Keratinocyte (primary cell): ENCODE measurements around the gene IL19. TPM values are rescaled to one million over a fixed set of nuclear protein-coding genes. Genes with fewer than 3 reads are reported as not detected.

ENCODE experiments used
- DNase-seq: peaks from one replicate; pipeline ENCODE4 v3.0.0-alpha.2; 2011; ENCODE audit warnings: low read depth, missing footprints, low spot score
- FAIRE-seq: peaks from 2 replicates; lab custom pipeline; 2011; peaks lifted over from hg19 to GRCh38; lab: Jason Lieb, UNC
- H2AFZ ChIP-seq: 2 replicates; pipeline ENCODE4 v1.6.0; 2012; ENCODE audit warnings: low read length, control low read depth, inconsistent platforms; ENCODE audit not compliant: control insufficient read depth
- H3K27ac ChIP-seq: 2 replicates; pipeline ENCODE4 v1.5.1; 2011; ENCODE audit warnings: low read length; ENCODE audit not compliant: control insufficient read depth, insufficient read depth
- H3K27me3 ChIP-seq: 3 replicates; pipeline ENCODE4 v1.6.0; 2011; ENCODE audit warnings: low read length; ENCODE audit not compliant: control insufficient read depth, insufficient read depth; ENCODE audit errors: extremely low read depth
- H3K36me3 ChIP-seq, 2 experiments: 2 replicates in 1 of 2; 3 replicates in 1 of 2; pipeline ENCODE4 v1.5.1; 2011; ENCODE audit warnings: low read length in 2 of 2, mild to moderate bottlenecking in 1 of 2; ENCODE audit not compliant: control insufficient read depth in 2 of 2, insufficient read depth in 2 of 2; ENCODE audit errors: extremely low read depth in 1 of 2
- H3K4me1 ChIP-seq: 3 replicates; pipeline ENCODE4 v1.5.1; 2011; ENCODE audit warnings: low read length; ENCODE audit not compliant: control insufficient read depth, insufficient read depth; ENCODE audit errors: extremely low read depth
- H3K4me2 ChIP-seq: 3 replicates; pipeline ENCODE4 v1.6.0; 2011; ENCODE audit warnings: low read depth, low read length; ENCODE audit not compliant: control insufficient read depth, insufficient read depth; ENCODE audit errors: extremely low read depth
- H3K4me3 ChIP-seq, 3 experiments: fragments of 200-600 bp in 1 of 3; sonication (generic) in 1 of 3; 2 replicates in 2 of 3; 3 replicates in 1 of 3; pipeline ENCODE4 v1.5.1; 2011 to 2016; ENCODE audit warnings: low read length in 3 of 3, mild to moderate bottlenecking in 3 of 3, control low read depth in 2 of 3, inconsistent platforms in 1 of 3, low read depth in 1 of 3, mixed read lengths in 1 of 3, mixed run types in 1 of 3, moderate library complexity in 1 of 3; ENCODE audit not compliant: control insufficient read depth in 2 of 3, insufficient read depth in 2 of 3; ENCODE audit errors: extremely low read depth in 1 of 3
- H3K79me2 ChIP-seq: 2 replicates; pipeline ENCODE4 v1.6.0; 2012; ENCODE audit warnings: low read length; ENCODE audit not compliant: control insufficient read depth, insufficient read depth
- H3K9ac ChIP-seq: 3 replicates; pipeline ENCODE4 v1.6.0; 2011; ENCODE audit warnings: low read length; ENCODE audit not compliant: control insufficient read depth, insufficient read depth; ENCODE audit errors: extremely low read depth
- H3K9me1 ChIP-seq: 3 replicates; pipeline ENCODE4 v1.6.0; 2011; ENCODE audit warnings: low read length; ENCODE audit not compliant: control insufficient read depth, insufficient read depth; ENCODE audit errors: extremely low read depth
- H3K9me3 ChIP-seq: 2 replicates; pipeline ENCODE4 v1.5.1; 2012; ENCODE audit warnings: low read depth, low read length; ENCODE audit not compliant: control insufficient read depth
- H4K20me1 ChIP-seq: 3 replicates; pipeline ENCODE4 v1.6.0; 2011; ENCODE audit warnings: low read length; ENCODE audit not compliant: control insufficient read depth, insufficient read depth; ENCODE audit errors: extremely low read depth
- CTCF ChIP-seq, 3 experiments: IDR thresholded peaks in 1 of 3; conservative IDR thresholded peaks in 1 of 3; optimal IDR thresholded peaks in 1 of 3; 2 replicates in 2 of 3; 3 replicates in 1 of 3; pipeline versions ENCODE3 to v1.5.1; 2011; ENCODE audit warnings: low read length in 3 of 3, mild to moderate bottlenecking in 3 of 3, moderate library complexity in 2 of 3, control low read depth in 1 of 3, inconsistent platforms in 1 of 3; ENCODE audit not compliant: insufficient read depth in 2 of 3; ENCODE audit errors: extremely low read depth in 1 of 3
- EZH2 ChIP-seq: IDR thresholded peaks from one replicate; pipeline ENCODE4 v1.6.1; 2012; ENCODE audit warnings: inconsistent platforms, mild to moderate bottlenecking, low read length, moderate library complexity
- dilution Hi-C: fragments of 300-500 bp; cut with MboI; formaldehyde crosslinking; loops from one replicate; pipeline ENCODE4 v1.7.0; 2020; ENCODE audit warnings: low sequenced_read_pairs; ENCODE audit not compliant: extremely low pct_ligation_motif_present
- polyA plus RNA-seq, 5 experiments: library from polyadenylated mRNA; depleted of rRNA in 3 of 5; stranded (reverse) in 3 of 5; stranded (forward) in 1 of 5; unstranded in 1 of 5; fragments of >200 nt; gene quantifications; 1 replicate in 1 of 5; 2 replicates in 3 of 5; 3 replicates in 1 of 5; pipeline versions ENCODE4 v1.2.1 to v1.2.3, GENCODE V29; 2011 to 2012; ENCODE audit warnings: missing spikeins in 2 of 5, low read depth in 1 of 5, low replicate concordance in 1 of 5

Gene IL19
- polyA plus RNA-seq, 1 donor (not counting 4 experiments of a cell fraction or from before 2014, with no cell fraction given), result not detected

GRCh38 chr1:206722751-206723461 is 47.7 kb upstream of the IL19 start:
- dilution Hi-C loops, result no loop called here
- H3K4me1 ChIP-seq, result peaks cover 15% of the 10 kb centered on the region
- no peak overlapping the region for H3K4me3 ChIP-seq
- H3K27ac ChIP-seq, result no peak overlapping the region
- H3K9ac ChIP-seq, result no peak overlapping the region
- TF ChIP-seq CTCF (optimal IDR thresholded peaks at IDR 0.05 in 1 of 3, IDR thresholded peaks at IDR 0.05 in 1 of 3, conservative IDR thresholded peaks at IDR 0.05 in 1 of 3; ENCODE audit: extremely low read depth in 1 of 3, insufficient read depth in 2 of 3, low read length in 3 of 3), result no peak
- TF ChIP-seq EZH2, result no peak
- no peaks in the 10 kb centered on the region for H3K27me3 ChIP-seq
- no peaks in the 10 kb centered on the region for H3K36me3 ChIP-seq
- peaks cover 80% of the 10 kb centered on the region for H3K79me2 ChIP-seq
- peaks cover 35% of the 10 kb centered on the region for H4K20me1 ChIP-seq
- DNase-seq (no peak), FAIRE-seq (no peak)
- peaks cover 15% of the 10 kb centered on the region for H3K9me1 ChIP-seq
- H3K9me3 ChIP-seq, result no peaks in the 10 kb centered on the region
- H3K4me2 ChIP-seq, result peak overlapping the region; percentile 64
- H2AFZ ChIP-seq, result no peak overlapping the region

GRCh38 chr1:206723462-206723804 is 47.1 kb upstream of the IL19 start:
- no peaks in the 10 kb centered on the region for H3K27me3 ChIP-seq
- H3K4me3 ChIP-seq, result no peak overlapping the region
- no peak overlapping the region for H3K9ac ChIP-seq
- H3K4me1 ChIP-seq, result peaks cover 15% of the 10 kb centered on the region
- no peak overlapping the region for H2AFZ ChIP-seq
- no peak for TF ChIP-seq EZH2
- no peak for TF ChIP-seq CTCF (optimal IDR thresholded peaks at IDR 0.05 in 1 of 3, IDR thresholded peaks at IDR 0.05 in 1 of 3, conservative IDR thresholded peaks at IDR 0.05 in 1 of 3; ENCODE audit: extremely low read depth in 1 of 3, insufficient read depth in 2 of 3, low read length in 3 of 3)
- FAIRE-seq (no peak), DNase-seq (no peak)
- peak overlapping the region; percentile 64 for H3K4me2 ChIP-seq
- H3K9me1 ChIP-seq, result peaks cover 15% of the 10 kb centered on the region
- peaks cover 80% of the 10 kb centered on the region for H3K79me2 ChIP-seq
- H4K20me1 ChIP-seq, result peaks cover 38% of the 10 kb centered on the region
- dilution Hi-C loops, result no loop called here
- H3K36me3 ChIP-seq, result no peaks in the 10 kb centered on the region
- H3K9me3 ChIP-seq, result no peaks in the 10 kb centered on the region
- H3K27ac ChIP-seq, result peak overlapping the region; percentile 9
